HG03469 (cell line): ENCODE measurements around the gene CYB5RL.
A peak's percentile ranks its signal among the peaks of the same experiment; 100 is the strongest.
"Not testable (repeated sequence)": the region's sequence is repeated elsewhere in the genome, so short reads cannot be mapped to it uniquely, and the experiment has no call there.

Experiments
- ATAC-seq: cut with Tn5 transposase; IDR thresholded peaks from one replicate; pipeline ENCODE4 v1.9.1; 2021; ENCODE audit warnings: mild to moderate bottlenecking, moderate library complexity, moderate number of reproducible peaks; ENCODE audit not compliant: unreplicated experiment

Gene CYB5RL, protein sequence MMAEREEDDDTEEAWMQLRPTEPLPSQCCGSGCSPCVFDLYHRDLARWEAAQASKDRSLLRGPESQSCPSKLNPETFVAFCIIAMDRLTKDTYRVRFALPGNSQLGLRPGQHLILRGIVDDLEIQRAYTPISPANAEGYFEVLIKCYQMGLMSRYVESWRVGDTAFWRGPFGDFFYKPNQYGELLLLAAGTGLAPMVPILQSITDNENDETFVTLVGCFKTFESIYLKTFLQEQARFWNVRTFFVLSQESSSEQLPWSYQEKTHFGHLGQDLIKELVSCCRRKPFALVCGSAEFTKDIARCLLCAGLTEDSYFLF

DNA sequence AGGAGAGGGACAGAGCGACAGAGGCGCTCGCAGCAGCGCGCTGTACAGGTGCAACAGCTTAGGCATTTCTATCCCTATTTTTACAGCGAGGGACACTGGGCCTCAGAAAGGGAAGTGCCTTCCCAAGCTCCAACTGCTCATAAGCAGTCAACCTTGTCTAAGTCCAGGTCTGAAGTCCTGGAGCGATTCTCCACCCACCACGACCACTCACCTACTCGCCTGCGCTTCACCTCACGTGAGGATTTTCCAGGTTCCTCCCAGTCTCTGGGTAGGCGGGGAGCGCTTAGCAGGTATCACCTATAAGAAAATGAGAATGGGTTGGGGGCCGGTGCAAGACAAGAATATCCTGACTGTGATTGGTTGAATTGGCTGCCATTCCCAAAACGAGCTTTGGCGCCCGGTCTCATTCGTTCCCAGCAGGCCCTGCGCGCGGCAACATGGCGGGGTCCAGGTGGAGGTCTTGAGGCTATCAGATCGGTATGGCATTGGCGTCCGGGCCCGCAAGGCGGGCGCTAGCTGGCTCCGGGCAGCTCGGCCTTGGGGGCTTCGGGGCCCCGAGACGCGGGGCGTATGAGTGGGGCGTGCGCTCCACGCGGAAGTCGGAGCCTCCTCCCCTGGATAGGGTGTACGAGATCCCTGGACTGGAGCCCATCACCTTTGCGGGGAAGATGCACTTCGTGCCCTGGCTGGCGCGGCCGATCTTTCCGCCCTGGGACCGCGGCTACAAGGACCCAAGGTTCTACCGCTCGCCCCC is at the start of gene CYB5RL, which contains the start of gene MRPL37:
Gene CYB5RL, minus strand, starts transcription at position 266 of the 754 bp plus-strand sequence. CDS start 4,414 bp downstream, outside the sequence.
Gene MRPL37, plus strand, starts transcription at position 403 of the 754 bp plus-strand sequence. Its CDS starts 77 bp downstream, at position 480.
- ATAC-seq: peak; percentile 72

DNA sequence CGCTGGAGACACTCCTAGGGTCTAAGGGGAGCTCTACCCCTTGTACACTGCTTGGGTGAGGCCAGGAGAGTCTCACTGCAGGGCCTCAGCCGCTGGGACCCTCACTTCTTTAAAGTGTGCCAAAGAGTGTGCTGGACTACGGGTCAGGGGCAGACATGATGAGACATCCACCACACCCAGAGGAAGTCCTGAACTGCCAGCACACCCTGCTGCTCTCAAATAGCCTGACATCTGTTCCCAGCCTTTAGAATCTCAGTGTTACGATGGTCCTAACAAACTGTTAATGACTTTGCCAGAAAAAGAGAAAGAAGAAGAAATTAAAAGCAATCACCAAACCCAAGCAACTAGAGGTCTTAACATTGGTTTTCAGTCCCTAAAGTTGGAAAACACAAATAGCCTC is 49.1 kb upstream of the CYB5RL start:
- no peak for ATAC-seq

DNA sequence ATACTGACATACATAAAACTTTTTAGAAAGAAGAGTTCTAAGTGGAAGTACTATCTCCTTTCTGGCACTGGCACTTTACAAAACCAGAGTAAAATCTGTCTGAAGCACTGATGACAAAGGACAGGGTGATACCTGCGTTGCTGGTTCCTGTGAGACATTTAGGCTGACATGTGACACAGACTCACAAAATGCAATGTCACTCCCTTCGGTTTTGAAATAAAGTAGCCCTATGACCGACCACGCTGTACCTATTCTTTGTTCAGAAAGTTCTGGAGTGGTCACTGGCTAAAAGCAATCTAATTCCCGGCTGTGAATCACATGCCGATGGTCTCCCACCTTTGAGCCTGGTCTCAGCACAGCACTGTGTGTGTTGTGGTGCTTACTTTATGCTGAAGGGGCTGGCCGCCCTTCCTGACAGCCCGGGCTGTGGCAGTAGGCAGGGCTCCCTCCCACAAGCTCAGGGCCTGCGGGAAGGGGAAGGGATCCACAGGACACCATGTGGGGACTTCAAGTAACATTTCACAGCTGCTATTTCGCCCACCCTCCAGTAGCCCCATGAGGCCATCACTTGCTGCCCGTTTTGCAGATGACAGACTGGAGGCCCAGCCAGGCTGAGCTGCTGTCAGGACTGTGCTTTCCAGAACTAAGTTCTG is 48.2 kb upstream of the CYB5RL start:
- ATAC-seq: no peak

DNA sequence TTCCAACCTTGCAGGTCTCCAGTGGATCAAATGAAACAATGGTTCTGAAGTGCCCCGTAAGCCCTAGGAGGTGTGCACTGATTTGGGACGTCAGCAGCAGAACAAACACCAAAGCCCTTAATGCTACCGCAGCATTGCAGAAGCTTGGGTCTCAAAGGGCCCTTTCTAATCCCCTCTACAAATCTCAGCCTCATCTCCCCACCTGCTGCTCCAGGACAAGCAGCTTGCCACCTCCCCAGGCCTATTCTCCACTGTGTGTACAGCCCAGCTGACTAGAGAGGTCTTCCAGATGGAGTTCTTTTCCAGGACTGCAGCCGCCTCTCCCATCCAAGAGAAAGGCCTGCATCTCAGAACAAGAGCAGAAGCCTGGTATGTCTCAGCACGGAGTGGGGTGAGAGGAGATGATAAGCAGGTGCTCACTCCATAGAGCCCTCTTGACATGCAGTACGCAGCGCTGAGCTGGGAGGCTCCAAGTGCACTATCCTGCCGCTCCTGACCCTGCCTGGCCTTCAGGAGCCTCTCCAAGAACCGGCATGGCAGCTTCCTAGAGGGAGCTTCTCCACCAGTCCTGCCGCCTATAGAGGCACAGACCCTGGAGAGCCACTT is 46.4 kb upstream of the CYB5RL start:
- ATAC-seq: no peak

DNA sequence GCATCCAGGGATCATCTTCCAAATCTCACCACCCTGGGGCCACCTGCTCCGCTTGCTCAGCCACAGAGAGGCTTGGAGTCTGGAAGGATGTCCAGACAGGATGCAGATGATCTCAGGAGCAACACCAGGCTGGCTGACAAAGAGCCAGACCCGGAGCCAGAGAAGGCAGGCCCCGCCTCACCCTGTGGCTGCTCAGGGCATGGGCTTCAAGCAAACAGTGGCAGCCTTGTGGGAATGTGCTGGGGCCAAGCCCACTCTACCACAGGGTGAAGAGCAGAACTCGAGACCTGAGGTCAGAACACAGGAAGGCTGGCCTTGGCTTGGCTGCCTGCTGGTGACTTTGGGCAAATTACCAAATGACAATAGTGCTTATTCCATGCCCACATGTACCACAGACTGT is 45.7 kb upstream of the CYB5RL start:
- ATAC-seq: no peak

DNA sequence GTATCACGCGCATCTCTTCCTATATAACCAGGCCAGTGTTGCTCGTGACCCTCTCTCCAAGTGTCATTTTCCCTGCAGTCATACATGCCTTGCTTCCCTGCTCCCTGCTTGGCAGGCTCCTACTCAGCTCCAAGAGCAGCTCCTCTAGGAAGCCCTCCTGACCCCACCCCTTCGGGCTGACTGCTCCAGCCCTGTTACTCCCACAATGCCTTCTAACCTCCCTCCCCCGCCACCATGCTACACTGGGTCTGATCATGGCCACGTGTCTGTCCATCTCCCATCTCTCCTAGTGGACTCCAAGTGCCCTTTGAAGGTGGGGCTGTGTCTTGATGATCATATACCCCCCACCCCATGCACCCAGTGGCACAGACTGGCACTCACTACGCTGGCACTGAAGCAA is 44.8 kb upstream of the CYB5RL start:
- ATAC-seq: no peak

DNA sequence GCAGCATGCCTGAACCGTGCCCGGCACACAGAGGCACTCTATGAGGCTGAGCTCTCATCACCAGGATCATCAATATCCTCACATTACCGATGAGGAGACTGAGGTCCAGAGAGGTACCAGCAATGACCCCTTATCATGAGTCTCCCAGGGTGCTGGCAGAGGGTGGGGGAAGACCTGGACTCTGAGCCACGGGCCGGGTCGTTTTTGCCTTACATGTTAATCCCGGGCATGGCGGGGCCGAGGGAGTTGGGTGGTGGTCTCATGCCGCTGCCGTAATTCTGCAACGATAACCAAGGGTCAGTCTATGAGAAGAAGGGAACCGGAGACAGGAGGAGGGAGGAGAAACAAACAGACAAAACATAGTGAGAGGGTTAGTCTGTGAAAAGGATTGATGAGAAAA is 43.2 kb upstream of the CYB5RL start:
- no peak for ATAC-seq

DNA sequence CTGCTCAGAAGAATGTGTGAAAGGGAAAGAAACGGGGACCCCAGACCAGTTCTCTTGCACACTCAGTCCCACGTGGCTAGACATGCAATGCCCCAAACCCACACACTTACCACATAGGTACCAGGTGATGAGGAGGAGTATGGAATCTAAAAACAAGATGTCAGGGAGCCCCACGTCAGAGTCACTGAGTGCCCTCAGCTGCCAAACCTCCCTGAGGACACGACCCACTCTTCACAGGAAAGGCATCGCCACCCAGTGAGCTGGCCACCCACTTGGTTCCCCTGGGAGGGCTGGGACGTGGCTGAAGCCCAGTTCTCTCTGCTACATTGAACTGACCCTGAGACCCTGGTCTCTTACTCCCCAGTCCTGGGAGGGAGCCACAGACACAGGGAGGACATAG is 41.5 kb upstream of the CYB5RL start:
- no peak for ATAC-seq

DNA sequence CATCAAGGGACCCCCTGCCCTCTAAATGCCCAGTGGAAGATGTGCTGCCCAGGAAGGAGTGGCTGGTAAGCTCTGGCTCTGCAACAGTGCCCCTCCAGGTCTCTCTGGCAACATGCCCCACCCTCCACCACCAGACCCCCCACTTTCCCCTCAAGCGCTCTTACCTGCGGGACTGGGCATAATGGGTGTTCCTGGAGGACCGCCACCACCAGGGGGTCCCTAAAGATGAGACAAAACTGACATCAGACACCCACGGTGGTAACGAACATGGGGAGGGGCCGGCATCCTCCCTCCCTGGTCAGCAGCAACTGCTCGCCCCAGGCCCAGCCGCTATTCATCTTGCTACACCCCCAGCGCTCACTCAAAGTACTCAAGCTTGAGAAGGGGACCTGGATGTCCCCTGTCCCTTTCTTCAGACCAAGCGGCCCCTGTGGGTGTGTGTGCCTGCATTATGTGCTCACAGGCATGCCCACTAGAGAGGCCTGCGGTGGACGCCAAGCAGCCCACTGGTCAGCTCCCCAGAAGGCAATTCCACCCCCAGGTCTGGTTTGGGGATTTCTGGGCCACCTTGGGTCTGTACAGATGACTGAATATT is 41.0 kb upstream of the CYB5RL start:
- no peak for ATAC-seq

DNA sequence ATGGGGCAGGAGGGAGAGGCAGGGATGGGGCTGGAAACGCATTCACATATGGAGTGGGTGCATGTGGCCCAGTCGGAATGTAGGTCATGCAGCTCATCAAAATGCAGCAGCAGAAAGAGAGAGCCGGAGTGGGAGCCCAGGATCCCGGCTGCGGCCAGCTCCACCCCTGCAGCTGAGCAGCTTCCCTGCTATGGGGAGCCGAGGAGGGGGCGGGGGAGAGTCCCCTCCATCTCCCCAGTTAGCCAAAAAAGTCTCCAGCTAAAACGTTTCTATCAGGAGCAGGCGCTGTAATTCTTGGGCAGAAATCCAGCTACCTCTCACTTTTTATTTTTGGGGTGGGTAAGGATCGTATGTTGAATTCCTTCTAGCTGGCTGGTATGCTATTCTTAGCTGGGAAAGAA is 39.8 kb upstream of the CYB5RL start:
- ATAC-seq: no peak

DNA sequence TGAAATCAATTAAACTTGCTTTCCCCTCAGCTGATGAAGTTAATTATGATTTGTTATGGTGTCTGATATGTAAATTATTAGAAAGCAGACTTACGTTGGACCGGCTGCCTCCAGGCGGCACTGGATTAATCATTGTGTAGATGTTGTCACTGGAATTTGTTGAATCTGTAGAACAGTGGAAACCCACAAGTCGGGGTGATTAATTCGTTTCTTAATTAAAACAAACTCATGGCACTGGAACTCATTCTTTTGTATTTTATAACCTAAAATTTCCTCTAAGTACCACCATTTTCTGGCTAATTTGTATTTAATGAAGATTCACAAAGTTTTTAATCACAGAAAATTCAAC is 39.2 kb upstream of the CYB5RL start:
- no peak for ATAC-seq

DNA sequence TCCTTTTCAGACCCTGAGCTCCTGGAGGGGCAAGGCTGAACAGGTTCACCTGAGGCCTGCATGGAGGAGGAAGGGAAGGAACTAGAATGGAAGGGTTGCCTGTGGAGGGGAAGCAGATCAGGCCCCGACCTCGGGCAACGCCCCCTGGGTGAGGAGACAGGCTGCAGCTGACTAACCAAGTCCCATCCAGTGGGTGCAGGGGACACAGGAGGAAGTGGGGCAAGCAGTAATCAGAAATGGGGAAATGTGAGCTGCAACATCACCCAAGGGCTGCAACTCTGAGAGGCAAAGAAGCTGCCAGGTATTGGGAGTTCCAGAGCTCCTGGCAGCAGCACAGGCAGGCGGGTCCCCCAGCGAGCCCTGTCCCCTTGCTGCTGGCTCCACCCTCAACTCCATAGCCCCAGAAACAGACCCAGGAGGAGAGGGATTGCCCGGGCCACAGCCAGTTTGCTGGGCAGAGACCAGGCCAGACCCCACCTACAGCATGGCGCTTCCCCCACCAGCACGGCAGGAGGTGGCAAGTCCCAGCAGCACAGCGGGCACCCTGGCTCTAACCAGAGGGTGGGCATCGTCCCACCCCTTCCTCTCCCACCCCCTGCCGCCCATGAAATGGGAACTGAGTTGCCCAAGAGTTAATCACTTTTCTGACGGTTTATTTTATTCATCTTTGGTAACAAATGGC is 38.7 kb upstream of the CYB5RL start:
- ATAC-seq: no peak

DNA sequence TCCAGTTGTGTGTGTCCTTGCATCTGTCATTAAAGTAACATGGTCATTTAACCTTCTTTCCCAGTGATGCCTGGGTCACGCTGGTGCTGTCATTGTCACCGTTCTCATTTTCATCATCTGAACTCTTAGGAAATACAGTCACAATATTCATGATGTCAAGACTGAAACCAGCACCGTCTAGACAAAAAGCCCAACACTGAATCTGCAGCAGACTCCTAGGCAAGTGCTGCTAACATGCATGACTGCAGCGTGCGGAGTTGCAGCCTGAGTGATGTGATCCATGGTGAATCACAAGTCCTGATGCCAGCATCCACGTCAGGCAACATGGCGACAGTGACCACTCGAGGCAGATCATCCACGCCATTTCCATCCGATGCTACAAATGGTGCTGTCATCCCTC is 37.8 kb upstream of the CYB5RL start:
- no peak for ATAC-seq

DNA sequence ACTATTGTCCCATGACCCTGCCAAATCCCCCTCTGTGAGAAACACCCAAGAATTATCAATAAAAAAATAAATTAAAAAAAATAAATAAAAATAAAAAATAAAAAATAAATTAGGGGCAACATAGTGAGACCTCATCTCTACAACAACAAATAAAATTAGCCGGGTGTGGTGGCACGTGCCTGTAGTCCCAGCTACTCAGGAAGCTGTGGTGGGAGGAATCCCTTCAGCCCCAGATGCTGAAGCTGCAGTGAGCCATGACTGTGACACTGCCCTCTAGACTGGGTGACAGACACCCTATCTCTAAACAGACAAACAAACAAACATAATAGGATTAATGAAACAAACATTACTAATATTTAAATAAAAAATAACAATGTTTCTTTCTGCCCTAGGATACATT is 34.5 kb upstream of the CYB5RL start:
- ATAC-seq: no peak

DNA sequence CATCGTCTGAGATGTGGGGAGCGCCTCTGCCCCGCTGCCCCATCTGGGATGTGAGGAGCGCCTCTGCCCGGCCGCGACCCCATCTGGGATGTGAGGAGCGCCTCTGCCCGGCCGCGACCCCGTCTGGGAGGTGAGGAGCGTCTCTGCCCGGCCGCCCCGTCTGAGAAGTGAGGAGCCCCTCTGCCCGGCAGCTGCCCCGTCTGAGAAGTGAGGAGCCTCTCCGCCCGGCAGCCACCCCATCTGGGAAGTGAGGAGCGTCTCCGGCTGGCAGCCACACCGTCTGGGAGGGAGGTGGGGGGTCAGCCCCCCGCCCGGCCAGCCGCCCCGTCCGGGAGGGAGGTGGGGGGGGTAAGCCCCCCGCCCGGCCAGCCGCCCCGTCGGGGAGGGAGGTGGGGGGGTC is 33.4 kb upstream of the CYB5RL start:
- ATAC-seq: not testable (repeated sequence)

DNA sequence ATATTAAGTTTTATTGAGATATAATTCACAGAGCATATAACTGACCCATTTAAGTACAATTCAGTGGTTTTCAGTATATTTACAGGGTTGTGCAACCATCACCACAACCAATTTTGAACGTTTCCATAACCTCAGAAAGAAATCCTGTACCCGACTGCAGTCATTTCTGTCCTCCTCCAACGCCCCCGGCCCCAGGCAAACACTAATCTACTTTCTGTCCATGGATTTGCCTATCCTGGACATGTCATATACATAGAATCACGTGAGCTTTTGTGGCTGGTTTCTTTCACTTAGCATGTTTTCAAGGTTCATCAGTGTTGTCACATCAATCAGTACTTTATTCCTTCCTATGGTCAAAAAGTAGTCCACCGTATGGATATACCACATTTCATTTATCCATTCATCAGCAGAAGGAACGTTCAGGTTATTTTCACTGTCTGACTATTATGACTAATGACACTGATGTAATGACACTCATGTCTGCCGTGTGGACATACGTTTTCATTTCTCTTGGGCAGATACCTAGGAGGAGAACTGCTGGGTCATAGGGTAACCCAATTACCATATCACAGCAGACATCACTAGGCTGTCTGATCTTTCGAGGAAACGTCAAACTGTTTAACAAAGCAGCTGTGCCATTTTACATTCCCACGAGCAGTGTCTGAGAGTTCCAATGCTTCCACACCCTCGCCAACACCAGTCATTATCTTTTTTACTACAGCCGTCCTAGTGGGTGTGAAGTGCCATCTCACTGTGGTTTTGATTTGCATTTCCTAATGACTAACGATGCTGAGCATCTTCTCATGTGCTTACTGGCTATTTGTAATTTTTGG is 30.9 kb upstream of the CYB5RL start:
- ATAC-seq: no peak

DNA sequence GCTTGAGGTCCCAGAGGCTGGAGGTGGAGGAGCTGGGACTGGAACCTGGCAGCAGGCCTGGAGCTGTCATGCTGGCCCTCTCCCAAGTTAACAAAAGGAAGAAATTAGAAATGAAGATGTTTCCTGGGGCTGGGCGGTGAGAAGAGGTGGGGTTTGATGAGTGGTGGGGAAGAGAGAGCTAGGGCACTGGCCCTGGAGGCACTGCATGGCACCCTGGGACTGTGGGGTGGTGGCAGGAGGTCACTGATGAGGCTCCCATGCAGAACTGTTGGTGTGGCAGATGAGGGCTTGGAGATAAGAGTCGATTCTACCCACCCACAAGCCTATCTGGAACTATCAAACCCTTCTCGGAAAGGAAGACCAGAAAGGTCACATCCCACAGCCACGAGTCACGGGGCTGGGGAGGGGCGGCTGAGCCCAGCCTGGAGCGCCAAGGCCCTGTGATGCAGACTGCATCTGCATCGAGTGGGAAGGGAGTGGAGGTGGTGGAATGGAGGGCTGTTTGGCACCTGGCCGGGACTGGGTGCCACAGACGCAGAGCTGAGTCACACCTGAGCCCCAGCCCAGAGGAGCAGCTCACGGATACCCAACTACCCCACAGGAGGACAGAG is 29.6 kb upstream of the CYB5RL start:
- ATAC-seq: no peak

DNA sequence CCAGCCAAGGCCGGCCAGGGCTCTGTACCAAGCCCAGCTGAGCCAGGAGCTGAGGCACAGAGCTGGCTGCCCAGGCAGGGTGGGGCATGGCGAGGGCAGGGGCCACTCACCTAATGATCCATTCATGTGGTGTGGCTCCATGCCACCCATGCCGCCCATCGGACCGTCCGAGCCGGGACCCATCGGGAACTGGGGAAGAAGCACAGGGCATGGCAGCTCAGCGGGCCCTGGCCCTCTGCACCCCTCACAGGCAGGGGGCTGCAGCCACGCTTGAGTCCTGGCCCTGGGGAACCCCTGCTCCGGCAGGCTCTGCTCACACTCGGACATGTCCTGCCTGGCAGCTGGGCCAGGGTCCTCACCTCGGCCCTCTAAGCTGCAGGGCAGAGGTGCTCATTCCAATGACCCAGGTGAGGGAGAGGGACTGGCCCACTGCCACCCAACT is 28.8 kb upstream of the CYB5RL start:
- no peak for ATAC-seq

DNA sequence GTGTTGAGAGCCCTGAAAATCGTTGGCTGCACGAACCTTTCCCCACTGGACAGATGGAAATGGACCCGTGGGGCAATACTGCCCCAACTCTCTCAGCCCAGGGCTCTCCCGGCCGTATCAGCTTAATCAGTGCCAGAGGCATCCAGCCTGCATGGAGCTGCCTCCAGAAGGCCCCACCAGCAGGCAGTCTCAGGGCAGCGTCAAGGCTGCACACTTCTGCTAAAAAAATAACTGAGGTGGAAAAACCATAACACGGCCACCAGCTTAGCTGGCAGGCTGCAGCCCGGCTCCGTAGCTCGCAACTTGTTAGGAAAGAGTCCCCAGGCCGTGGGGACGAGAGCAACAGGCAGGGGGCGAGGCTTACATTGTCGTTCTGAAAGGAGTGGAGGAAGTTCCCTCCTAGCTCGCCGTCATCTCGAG is 28.1 kb upstream of the CYB5RL start:
- no peak for ATAC-seq
